Measurements from ENCODE around the gene HPCAL4.

HPCAL4 gene

DNA sequence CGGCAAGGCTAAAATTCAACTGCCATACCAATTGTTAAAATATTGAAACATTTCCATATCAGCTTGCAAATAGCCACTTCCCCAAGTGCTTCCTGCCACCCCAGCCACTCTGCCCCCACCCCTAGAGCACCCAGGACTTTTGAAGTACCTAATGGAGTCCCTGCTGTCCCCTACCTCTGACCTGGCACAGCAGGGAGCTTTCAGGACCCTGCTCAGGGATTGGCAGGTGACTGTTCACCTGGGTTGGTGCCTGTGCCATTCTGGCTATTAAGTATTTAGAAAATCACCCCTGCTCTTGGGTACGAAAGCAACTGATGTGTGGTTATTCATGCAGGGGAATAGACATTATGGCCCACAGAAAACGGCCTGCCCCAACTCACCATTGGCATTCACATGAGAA is 9.1 kb upstream of the HPCAL4 start:
- no peak for DNase-seq

DNA sequence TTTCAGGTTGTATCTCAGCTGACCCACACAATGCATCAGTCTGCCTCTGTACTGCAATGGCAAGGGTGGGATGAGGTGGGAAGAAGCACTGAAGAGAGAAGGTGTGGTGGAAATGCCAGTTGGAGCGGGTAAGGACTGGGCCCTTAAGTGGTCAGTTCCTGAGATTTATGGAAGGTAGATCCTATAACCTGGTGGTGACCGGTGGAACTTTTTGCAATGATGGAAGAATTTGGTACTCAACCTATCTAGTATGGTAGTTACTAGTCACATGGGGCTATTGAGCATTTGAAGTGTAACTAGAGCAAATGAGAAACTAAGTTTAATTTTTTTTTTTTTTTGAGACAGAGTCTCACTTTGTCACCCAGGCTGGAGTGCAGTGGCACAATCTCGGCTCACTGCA is 8.2 kb upstream of the HPCAL4 start:
- DNase-seq = no peak

GRCh38 chr1:39698568-39698967 is 7.3 kb upstream of the HPCAL4 start:
- no peak for DNase-seq

DNA sequence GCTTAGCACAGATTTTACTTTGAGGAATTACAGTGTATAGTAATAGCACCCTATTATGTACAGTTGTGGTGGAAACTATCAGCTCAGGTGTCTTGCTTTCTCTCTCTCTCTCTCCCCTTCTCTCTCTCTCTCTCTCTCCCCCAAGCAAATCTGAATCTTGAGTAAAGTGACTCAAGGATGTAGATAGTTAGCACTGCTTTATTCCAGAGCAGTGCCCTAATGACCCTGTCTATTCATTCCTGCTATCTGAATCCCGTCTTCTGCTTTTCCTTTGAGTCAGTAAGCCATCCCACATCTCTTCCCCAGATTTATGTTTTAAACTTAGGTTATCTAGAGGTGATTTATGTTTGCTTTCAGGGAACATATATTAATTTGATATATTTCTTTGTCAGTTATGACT is 5.2 kb upstream of the HPCAL4 start:
- no peak for DNase-seq

- DNase-seq = no peak
Measured at GRCh38 chr1:39695016-39695415, 3.8 kb upstream of the HPCAL4 start.

DNA sequence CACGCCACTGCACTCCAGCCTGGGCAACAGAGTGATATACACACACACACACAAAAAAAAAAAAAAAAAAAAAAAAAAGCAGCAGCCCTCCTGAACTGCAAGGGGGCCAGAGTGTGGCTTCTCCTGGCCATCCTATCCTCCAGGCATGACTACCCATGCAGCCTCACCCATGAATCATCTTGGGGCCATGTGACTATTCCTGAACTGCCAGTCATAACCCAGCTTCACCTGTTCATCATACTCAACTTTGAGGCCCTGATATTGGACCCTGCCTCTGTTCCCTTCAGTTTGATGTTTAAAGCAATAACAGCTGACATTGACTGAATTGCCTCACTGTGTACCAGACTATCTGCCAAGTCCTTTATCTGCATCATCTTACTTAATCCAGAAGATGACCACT is 2.8 kb upstream of the HPCAL4 start:
- DNase-seq = no peak

DNA sequence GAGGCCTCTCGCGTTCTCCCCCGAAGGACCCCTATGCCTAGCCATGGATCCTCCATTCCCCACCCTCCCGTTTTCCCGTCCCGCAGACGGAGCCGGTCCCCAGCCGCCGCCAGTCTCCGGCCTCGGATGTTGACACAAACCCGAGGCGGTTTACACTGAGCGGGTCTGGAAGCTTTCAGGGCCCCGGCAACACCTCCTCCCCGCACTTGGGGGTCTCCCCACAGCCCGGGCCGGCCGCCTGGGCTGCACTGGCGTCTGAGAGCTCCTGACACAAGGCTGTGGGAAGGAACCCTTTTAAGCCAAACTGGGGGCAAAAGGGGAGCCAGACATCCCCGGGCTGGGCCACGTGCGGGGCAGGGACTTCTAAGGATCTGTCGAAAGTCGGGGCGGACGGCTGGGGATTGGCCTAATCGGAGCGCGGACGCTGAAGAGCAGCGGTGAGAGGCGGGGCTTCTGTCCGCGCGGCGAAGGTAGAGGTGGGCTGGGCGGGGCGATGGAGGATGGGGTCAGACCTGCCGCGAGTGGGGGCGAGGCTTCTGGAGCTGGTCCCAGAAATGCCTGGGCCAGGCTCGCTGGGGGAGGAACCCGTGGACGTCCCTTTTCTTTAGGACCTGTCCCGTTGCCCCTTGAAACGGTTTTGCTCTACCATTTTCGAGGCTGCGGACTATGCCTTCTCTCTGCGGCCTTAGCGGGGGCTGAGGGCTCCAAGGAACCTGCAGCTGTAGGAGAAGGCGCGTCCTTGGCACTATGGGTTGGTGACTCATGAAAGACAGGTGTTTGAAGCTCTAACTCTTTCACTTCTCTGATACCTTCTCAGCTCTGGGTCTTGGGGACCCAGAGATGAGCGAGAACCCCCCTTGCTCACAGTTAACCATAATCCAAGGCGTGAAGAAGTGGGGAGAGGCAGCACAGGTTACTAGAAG is 1.2 kb upstream of the HPCAL4 start:
- DNase-seq = peak; percentile 16 to 24

DNA sequence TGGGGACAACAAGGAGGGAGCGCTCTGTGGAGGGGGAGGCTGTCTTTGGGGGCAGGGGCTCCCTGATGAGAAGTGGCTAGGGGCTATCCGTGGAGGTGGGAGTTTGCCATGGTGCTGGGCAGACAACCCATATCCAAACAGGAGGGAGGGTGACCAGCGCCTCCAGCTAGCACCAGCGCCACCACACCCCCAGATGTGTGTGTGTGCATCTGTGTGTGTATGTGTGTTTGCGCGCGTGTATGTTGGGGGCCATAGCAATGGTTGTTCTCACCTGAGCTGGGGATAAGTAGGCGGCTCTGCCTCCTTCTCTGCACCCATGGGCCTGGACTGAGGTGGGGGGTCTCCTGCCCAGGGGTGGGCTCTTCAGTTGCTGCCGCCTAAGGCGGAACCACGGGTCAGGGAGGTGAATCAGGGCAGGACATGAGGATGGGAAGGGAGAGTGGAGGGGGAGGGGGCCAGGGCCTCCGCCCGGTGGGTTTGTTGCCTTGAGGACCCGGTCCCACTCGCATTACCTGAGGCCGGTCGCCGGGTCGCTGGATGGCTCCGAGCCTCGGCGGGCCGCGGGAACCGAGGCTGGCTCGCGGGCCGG is 345 bp downstream of the HPCAL4 start:
- no peak for DNase-seq

- no peak for DNase-seq
Measured at GRCh38 chr1:39690225-39690624, 1.0 kb downstream of the HPCAL4 start.

GRCh38 chr1:39689635-39690034 is 1.6 kb downstream of the HPCAL4 start:
- no peak for DNase-seq

GRCh38 chr1:39689214-39689613 is 2.0 kb downstream of the HPCAL4 start:
- no peak for DNase-seq

DNA sequence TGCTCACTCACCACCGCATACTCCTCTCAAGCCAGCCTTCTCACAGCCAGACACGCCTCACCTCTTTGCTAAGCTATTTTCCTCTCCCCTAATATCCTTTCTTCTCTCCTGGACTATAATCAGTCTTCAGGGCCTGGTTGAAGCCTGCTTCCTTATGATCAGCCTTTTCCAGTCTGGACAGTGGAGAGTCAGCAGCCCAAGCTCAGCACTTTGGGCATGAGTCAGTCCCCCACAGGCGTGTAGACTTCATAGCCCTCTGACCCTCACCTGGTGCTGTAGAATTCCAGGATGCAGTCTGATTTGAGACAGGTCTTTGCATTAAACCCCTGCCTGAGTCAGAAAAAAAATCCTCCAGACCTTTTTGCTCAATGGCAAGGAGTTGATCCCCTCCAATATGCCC is 2.5 kb downstream of the HPCAL4 start:
- no peak for DNase-seq

GRCh38 chr1:39687243-39687642 is 4.0 kb downstream of the HPCAL4 start:
- no peak for DNase-seq

- no peak for DNase-seq
Measured at GRCh38 chr1:39685071-39685470, 6.2 kb downstream of the HPCAL4 start.

DNA sequence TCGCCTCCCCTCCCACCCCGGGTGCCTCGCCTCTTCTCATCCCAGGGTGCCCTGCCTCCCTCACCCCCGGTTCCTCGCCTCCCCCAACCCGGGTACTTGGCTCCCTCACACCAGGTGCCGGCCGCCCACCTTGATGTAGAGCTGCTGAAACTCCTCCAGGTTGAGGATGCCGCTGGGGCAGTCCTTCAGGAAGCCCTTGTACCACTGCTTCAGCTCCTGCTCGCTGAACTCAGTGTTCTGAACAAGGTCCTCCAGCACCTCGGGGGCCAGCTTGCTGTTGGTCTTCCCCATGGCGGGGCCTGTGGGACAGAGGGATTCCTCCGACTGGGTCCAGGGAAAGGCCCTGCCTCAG is 6.9 kb downstream of the HPCAL4 start:
- DNase-seq = no peak

GRCh38 chr1:39683591-39684312 is 7.5 kb downstream of the HPCAL4 start:
- DNase-seq = peak; percentile 45 to 52

DNA sequence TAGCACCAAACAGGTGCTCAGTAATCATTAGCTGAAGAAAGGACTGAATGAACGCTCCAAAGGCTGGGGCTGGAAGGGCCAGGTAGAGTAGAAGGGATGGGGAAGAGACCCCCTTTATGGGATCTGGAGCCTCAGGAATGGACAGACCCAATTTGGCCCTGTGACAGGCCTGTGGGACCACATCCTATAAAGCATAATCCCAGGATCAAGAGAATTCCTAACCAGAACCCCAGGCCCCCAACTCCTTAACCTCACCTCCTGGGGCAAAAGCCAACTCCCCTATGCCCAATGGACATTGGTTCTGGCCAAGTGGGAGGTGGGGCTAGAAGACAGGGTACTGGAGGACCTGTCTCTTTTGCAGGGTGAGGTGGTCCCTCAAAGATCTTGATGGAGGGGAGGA is 9.2 kb downstream of the HPCAL4 start:
- no peak for DNase-seq

GRCh38 chr1:39681294-39681693 is 9.9 kb downstream of the HPCAL4 start:
- no peak for DNase-seq

DNA sequence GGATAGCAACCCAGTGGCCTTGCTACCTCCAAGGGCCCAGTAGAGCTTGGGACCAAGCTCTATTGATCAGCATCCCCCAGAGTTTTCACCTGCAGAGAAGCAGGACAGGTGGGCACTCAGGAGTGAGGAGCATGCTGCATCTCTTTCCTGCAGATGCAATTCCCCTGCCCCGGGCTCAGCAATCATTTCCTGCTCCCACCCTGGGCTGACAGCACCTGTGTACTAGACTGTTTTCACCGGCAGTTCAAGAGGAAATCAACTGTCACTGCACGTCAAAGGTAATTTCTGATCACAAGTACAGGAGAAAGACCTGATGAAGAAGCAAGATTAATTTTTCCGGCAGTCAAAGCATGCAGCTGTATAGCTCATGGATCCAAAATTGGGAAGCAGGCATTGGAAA is 10.5 kb downstream of the HPCAL4 start:
- no peak for DNase-seq

DNA sequence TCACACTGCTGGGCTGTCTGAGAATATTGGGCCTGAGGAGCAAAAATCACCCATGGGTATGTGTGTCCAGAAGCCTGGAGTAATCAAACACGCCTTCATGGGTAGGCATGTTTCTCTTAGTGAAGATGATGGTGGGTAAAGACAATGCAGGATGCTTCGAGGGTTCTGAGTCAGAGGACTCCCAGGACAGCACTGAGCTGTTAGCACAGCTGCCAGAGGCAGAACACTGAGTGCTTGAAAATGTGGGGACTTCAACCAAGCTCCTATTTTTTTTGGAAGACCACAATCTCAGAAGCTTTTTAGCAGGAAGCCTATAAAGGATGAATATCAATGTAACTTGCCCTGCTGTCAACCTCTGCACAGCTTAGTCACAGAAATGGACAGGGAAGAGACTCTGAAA is 11.4 kb downstream of the HPCAL4 start:
- no peak for DNase-seq

DNA sequence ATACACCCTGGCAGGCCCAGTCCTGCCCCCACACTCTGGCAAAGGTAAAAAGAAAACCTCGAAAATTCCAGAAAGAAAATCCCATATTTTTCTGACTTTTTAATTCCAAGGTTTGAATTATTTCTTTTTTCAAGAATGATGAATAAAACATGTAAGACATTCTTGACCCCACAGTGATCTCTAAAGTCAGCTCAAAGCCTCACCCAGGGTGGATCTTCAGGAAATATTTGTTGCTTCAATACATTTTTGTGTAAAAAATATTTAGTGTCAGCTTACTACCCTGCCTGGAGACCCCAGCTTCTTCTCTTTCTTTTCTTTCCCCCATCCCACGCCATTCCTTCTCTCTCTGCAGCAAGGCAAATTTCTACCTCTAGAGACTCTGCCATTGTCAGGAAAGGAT is 12.3 kb downstream of the HPCAL4 start:
- no peak for DNase-seq

GRCh38 chr1:39677645-39678044 is 13.6 kb downstream of the HPCAL4 start:
- no peak for DNase-seq

DNA sequence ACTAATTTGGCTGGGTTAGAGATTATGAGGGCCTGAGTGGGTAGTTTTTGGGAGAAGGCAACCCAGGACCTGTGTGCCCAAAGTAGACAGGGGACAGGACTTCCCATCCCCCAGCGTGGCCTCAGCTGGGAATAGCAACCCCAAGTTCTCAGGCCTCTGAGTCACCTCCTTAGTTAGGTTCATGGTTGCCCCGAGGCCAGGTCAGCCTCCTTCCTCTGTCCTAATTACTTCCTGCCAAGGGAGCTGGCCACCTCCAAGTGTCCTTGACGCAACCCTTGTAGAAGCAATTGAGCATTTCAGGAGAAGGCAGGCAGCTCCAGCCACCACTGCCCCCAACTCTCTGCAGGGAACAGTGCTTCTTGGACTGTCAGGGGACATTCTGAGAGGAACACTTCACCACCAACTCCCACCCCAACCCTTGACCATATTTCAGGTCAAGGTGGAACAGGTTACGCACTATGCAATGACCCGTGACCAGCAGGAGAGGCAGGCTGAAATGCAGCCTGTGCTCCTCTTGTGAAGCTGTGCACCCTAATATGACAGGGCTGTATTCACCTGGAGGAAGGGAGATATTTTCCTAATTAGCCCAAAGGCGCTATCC is 14.2 kb downstream of the HPCAL4 start:
- DNase-seq = no peak

DNA sequence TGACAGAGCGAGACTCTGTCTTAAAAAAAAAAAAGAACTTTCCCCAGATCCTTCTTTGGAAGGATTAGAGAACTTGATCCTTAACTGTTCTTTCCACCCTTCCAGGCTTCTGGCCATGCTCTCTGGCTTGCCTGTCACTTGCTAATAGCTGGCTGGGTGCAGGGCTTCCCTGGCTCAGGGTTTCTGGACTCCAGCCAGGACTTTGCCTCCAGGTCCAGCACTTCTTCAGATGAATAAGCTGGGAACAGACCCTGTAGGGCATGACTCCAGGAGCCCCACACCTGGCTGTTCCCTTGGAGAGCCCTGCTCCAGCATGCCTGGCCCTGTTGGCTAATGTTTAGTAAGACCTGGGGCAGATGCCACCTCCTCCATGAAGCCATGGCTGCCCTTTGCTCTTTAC is 16.0 kb downstream of the HPCAL4 start:
- no peak for DNase-seq
